Measurements from ENCODE around the gene USP33. TPM values are rescaled to one million over a fixed set of nuclear protein-coding genes. Genes with fewer than 3 reads are reported as not detected.

The USP33 gene
- total RNA-seq, 1 donor from 2014 or later: 92.2 TPM

- no peak for DNase-seq (ENCODE audit: low spot score, unreplicated experiment)
- peak overlapping the region; percentile 16 for H3K4me3 Mint-ChIP-seq (ENCODE audit: low read depth)
- H3K9me3 Mint-ChIP-seq (ENCODE audit: low read depth): peaks cover 3% of the 10 kb centered on the region
- H3K27me3 Mint-ChIP-seq: no peaks in the 10 kb centered on the region
- TF ChIP-seq, protein P1, sequence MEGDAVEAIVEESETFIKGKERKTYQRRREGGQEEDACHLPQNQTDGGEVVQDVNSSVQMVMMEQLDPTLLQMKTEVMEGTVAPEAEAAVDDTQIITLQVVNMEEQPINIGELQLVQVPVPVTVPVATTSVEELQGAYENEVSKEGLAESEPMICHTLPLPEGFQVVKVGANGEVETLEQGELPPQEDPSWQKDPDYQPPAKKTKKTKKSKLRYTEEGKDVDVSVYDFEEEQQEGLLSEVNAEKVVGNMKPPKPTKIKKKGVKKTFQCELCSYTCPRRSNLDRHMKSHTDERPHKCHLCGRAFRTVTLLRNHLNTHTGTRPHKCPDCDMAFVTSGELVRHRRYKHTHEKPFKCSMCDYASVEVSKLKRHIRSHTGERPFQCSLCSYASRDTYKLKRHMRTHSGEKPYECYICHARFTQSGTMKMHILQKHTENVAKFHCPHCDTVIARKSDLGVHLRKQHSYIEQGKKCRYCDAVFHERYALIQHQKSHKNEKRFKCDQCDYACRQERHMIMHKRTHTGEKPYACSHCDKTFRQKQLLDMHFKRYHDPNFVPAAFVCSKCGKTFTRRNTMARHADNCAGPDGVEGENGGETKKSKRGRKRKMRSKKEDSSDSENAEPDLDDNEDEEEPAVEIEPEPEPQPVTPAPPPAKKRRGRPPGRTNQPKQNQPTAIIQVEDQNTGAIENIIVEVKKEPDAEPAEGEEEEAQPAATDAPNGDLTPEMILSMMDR (IDR thresholded peaks at IDR 0.05; ENCODE audit: unreplicated experiment): no peak
- H3K4me1 Mint-ChIP-seq (ENCODE audit: low read depth): peaks cover 10% of the 10 kb centered on the region
- H3K27ac Mint-ChIP-seq: no peak overlapping the region
- peaks cover 9% of the 10 kb centered on the region for H3K36me3 Mint-ChIP-seq (ENCODE audit: insufficient read depth)
These were observed 72.7 kb downstream of the USP33 start for GRCh38 chr1:77686796-77687518.

DNA sequence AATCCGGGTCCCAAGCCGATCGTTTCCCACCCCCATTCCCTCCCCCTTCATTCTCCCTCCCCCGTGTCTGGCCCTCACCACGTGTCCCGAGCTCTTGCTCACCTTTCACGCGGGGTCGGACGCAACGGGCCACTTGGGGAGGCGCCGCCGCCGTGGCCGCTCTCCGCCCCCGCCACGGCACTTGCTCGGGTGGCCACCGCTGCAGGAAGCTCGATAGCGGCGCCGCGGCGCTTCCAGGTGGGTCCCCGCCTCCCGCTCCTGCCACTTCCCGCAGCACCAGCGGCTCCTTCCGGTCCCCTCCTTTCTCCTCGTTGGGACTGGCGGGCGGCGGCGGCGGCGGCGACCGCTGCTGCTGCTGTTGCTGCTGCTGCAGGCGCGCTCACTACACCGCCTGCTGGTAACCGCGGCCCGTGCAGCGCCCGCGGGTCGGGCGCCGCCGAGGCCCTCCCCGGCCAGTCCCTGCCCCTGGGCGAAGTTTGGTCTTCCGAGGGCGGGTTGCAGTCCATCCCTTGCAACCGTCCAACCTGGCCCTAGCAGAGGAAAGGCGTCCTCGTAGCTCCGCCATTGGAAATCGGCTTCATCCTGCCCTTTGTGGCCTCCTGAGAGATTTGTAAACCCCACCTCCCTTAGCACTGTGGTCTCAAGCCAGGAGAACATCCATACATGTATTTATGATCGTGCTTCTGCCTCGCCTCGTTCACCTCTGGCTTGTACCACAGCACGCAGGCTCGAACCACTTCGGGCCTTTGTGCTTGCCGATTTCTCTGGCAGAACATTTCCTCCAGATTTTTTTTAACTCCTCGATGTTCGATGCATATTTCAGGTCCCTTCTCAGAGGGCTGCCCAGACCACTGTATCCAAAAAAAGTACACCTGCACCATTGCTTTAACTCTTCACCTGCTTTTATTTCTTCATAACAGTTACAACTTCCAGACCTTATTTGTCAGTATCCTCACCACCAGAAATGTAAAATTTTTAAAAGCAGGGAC, 76.2 kb downstream of the USP33 start:
- DNase-seq (ENCODE audit: low spot score, unreplicated experiment): peak; percentile 92
- Mint-ChIP-seq H3K4me1 (ENCODE audit: low read depth) (peaks cover 26% of the 10 kb centered on the region), H3K4me3 (ENCODE audit: low read depth) (peak overlapping the region; percentile 86), H3K27ac (peak overlapping the region; percentile 99), H3K27me3 (no peaks in the 10 kb centered on the region), H3K36me3 (ENCODE audit: insufficient read depth) (no peaks in the 10 kb centered on the region), H3K9me3 (ENCODE audit: low read depth) (no peaks in the 10 kb centered on the region)
- TF ChIP-seq, protein P1 (IDR thresholded peaks at IDR 0.05; ENCODE audit: unreplicated experiment): peak; percentile 88

- Mint-ChIP-seq H3K9me3 (ENCODE audit: low read depth) (no peaks in the 10 kb centered on the region), H3K27ac (peak within 1 kb of the TSS; percentile 99), H3K36me3 (ENCODE audit: insufficient read depth) (no peaks in the 10 kb centered on the region), H3K4me3 (ENCODE audit: low read depth) (peak within 1 kb of the TSS; percentile 86), H3K27me3 (no peaks in the 10 kb centered on the region), H3K4me1 (ENCODE audit: low read depth) (peaks cover 29% of the 10 kb centered on the region)
- DNase-seq (ENCODE audit: low spot score, unreplicated experiment): peak; percentile 85
- TF ChIP-seq, protein P1 (IDR thresholded peaks at IDR 0.05; ENCODE audit: unreplicated experiment): no peak
These were observed 77.0 kb downstream of the USP33 start, which contains the start of gene ZZZ3 for GRCh38 chr1:77682460-77683159. Gene ZZZ3, minus strand, starts transcription at chr1:77682658. Its CDS starts 49,304 bp downstream, at chr1:77633354.

- H3K9me3 Mint-ChIP-seq (ENCODE audit: low read depth): no peaks in the 10 kb centered on the region
- TF ChIP-seq, protein P1 (IDR thresholded peaks at IDR 0.05; ENCODE audit: unreplicated experiment): no peak
- peaks cover 29% of the 10 kb centered on the region for H3K4me1 Mint-ChIP-seq (ENCODE audit: low read depth)
- H3K4me3 Mint-ChIP-seq (ENCODE audit: low read depth): no peak overlapping the region
- H3K27me3 Mint-ChIP-seq: no peaks in the 10 kb centered on the region
- no peak overlapping the region for H3K27ac Mint-ChIP-seq
- no peak for DNase-seq (ENCODE audit: low spot score, unreplicated experiment)
- H3K36me3 Mint-ChIP-seq (ENCODE audit: insufficient read depth): no peaks in the 10 kb centered on the region
These were observed 79.5 kb downstream of the USP33 start for GRCh38 chr1:77680173-77680572.
